Heart left ventricle (tissue), 16 donors: Measurements from ENCODE around the gene METRN. TPM values are rescaled to one million over a fixed set of nuclear protein-coding genes. Genes with fewer than 3 reads are reported as not detected.

Experiments
- ATAC-seq, 4 donors: fragments of 200-7000 bp; cut with Tn5 transposase; one replicate each; pipeline ENCODE4 v1.9.1; 2020 to 2022; ENCODE audit warnings: moderate library complexity in 4 of 4, mild to moderate bottlenecking in 3 of 4, moderate number of reproducible peaks in 1 of 4
- DNase-seq, 5 donors: peaks; one replicate each; pipeline ENCODE4 v3.0.0-alpha.2; 2020
- H3K27ac ChIP-seq, 12 donors: fragments of 200-600 bp; sonication (generic) in 4 of 12; one replicate each; pipeline versions ENCODE4 v1.5.0 to v1.8.0; 2016 to 2022; ENCODE audit warnings: mild to moderate bottlenecking in 2 of 12
- H3K27me3 ChIP-seq, 9 donors: fragments of 200-600 bp; sonication (generic) in 2 of 9; one replicate each; pipeline versions ENCODE4 v1.5.1 to v1.8.0; 2016 to 2022; ENCODE audit warnings: mild to moderate bottlenecking in 3 of 9
- H3K36me3 ChIP-seq, 9 donors: fragments of 200-600 bp; sonication (generic) in 2 of 9; one replicate each; pipeline versions ENCODE4 v1.5.0 to v1.8.0; 2018 to 2022; ENCODE audit warnings: mild to moderate bottlenecking in 2 of 9
- H3K4me1 ChIP-seq, 12 donors: fragments of 200-600 bp; sonication (generic) in 4 of 12; one replicate each; pipeline versions ENCODE4 v1.5.0 to v1.8.0; 2016 to 2022; ENCODE audit warnings: mild to moderate bottlenecking in 3 of 12
- H3K4me3 ChIP-seq, 12 donors: fragments of 200-600 bp; sonication (generic) in 4 of 12; one replicate each; pipeline versions ENCODE4 v1.5.0 to v1.8.0; 2017 to 2022; ENCODE audit warnings: mild to moderate bottlenecking in 9 of 12, moderate library complexity in 4 of 12
- H3K9me3 ChIP-seq, 12 donors: fragments of 200-600 bp; sonication (generic) in 4 of 12; one replicate each; pipeline versions ENCODE4 v1.5.0 to v1.8.0; 2016 to 2022; ENCODE audit warnings: mild to moderate bottlenecking in 1 of 12
- CTCF ChIP-seq, 12 donors: fragments of 200-600 bp; sonication (generic) in 4 of 12; IDR thresholded peaks; one replicate each; pipeline versions ENCODE4 v1.5.0 to v1.8.0; 2018 to 2022; ENCODE audit warnings: antibody characterized with exemption in 12 of 12, mild to moderate bottlenecking in 5 of 12
- POLR2A ChIP-seq, 2 donors: fragments of 450-650 bp; IDR thresholded peaks; one replicate each; pipeline ENCODE4 v1.6.1; 2017; ENCODE audit warnings: antibody characterized with exemption in 2 of 2, mild to moderate bottlenecking in 2 of 2, moderate library complexity in 2 of 2
- WGBS, 4 donors: extraction: QIAGEN DNeasy Blood & Tissue Kit in 2 of 4; methylation state at CpG; one replicate each; pipeline versions ENCODE4 v1.1.5 to v1.1.7; 2013 to 2018; 5-methylcytosine and 5-hydroxymethylcytosine counted together
- intact Hi-C, 10 donors: fragments of 100-400 bp; cut with DNase I; formaldehyde crosslinking; loops; one replicate each; pipeline versions ENCODE4 v1.11.1 to v1.14.2; 2022
- polyA plus RNA-seq, 2 donors: library from polyadenylated mRNA; stranded (reverse); fragments of 200-250 nt; gene quantifications; one replicate each; pipeline ENCODE4 v1.2.3, GENCODE V29; 2013
- total RNA-seq, 9 donors: library from RNA; depleted of rRNA in 2 of 9; stranded (reverse); fragments of >200 nt in 2 of 9; fragmentation: NEBNext Ultra II Directional in 3 of 9; extraction: Animal tissue kit (Norgen Biotek cat#: 25700) in 3 of 9; gene quantifications; one replicate each; pipeline versions ENCODE4 v1.1.0 to v1.2.4, GENCODE V29; 2016 to 2023
- donor health status: ischemic (EF 13 %, LVEDD 7.1; RV severe dilation, severe dysfunction).
- donor health status: healthy with polysubstance abuse.
- donor health status: DM: no; HTN: yes; CAD: no.
- donor health status: DM: no; HTN: no; CAD: no.
- donor health status: ischemic (EF 25% LVEDD 6.9; RV normal size, moderate dysfunction).
- donor health status: ischemic (EF 25% LVEDD 5.7; RV mildly dilated, moderate dysfunction).
- donor health status: healthy.
- donor health status: DM: yes; HTN: yes; CAD: no.
- donor health status: ischemic (EF 35%, LVEDD 5.7; RV mildly dilated, moderate dysfunction).
- donor health status: nonischemic (EF 11% LVEDD 7.7; RV severe dilation, severe dysfunction).
- donor health status: DM: yes; HTN: yes; CAD: no.
- donor health status: PGD.
- donor health status: ischemic (EF 29% LVEDD 5.4; RV normal size, mild dysfunction).
- donor health status: nonischemic (EF 23%, LVEDD 6.1; RV moderate dilation, normal function).

METRN gene
- total and polyA plus RNA-seq, 11 donors, result 31.2 to 79.4 (median 60.7) TPM

DNA sequence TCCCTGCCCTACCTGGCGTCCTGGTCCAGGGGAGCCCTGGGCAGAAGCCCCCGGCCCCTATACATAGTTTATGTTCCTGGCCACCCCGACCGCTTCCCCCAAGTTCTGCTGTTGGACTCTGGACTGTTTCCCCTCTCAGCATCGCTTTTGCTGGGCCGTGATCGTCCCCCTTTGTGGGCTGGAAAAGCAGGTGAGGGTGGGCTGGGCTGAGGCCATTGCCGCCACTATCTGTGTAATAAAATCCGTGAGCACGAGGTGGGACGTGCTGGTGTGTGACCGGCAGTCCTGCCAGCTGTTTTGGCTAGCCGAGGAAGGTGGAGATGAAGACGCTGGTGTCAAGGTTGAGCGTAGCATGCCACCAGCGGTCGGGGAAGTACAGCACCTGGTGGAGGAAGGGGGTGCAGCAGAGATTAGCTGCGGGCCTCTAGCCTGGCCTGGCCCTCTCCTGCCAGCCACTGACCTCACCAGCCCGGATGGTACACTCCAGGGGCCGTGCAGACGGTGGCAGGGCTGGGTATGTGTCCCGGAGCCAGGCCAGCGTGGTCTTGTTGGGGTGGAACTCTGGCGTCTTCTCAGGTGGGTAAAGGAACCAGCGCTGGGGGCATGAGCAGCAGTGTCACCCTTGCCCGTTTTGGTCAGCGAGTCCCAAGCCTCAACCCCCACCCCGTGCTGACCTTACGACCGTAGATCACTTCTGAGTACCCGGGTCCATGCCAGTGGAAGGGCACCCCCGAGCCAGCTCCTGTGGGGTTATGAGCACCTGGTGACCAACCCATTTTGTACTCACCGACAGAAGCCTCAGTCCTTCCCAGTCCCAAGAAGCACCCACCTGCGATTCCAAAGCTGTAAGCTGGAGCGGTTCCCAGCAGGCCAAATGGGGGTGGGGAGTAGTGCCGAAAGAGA, 32.2 kb upstream of the METRN start:
- DNase-seq (no peak), ATAC-seq (no peak)
- WGBS, 4 donors, result 84 to 85% (median 84%) methylated on average over 34 to 36 of the region's 36 CpGs
- TF ChIP-seq CTCF (IDR thresholded peaks at IDR 0.05) (no peak), POLR2A (IDR thresholded peaks at IDR 0.05) (no peak)
- Histone ChIP-seq H3K4me1 (peaks cover 14 to 65% (median 51%) of the 10 kb centered on the region in 12 donors), H3K9me3 (no peaks in the 10 kb centered on the region), H3K4me3 (peak overlapping the region in 6 of 12 donors; percentile 61 to 86 (median 74)), H3K36me3 (peaks cover 0 to 41% (median 24%) of the 10 kb centered on the region in 9 donors), H3K27me3 (no peaks in the 10 kb centered on the region), H3K27ac (no peak overlapping the region)
- intact Hi-C loops, result no loop called here

DNA sequence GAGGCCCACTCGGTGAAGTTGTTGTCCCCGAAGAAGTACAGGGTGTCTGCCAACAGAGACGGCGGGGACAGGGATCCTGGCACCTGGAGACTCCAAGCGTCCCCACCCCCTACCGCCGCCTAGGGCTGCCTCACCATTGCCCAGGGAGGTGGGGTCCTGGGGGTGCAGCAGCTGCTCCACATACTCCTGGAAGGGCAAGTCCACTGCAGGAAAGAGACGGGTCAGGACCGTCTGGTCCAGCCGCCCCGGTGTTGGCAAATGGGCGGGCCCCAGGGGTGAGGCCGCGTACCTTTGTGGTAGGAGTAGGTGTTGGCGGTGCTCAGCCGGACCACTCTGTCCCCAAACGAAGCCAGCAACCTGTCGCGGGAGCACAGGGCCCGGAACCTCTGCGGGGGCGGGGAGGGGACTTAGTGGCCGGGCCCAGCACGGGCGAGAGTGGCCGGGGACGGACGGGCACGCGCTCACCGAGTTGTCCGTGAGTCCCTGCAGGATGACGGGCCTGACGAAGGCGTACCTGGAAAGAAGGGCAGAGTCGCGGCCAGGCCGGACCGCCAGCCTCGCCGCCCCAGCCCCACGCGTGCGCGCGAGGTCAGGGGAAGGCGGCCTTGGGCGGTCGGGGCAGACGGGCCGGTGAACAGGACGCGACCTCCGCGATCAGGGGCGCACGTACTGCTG, 31.4 kb upstream of the METRN start:
- H3K9me3 ChIP-seq, result no peaks in the 10 kb centered on the region
- H3K4me3 ChIP-seq, result peak overlapping the region; percentile 46 to 86 (median 64)
- TF ChIP-seq CTCF (IDR thresholded peaks at IDR 0.05), result no peak
- no peak for TF ChIP-seq POLR2A (IDR thresholded peaks at IDR 0.05)
- peak overlapping the region in 11 of 12 donors; percentile 54 to 91 (median 76) for H3K27ac ChIP-seq
- H3K36me3 ChIP-seq, result peaks cover 0 to 41% (median 24%) of the 10 kb centered on the region in 9 donors
- no peaks in the 10 kb centered on the region for H3K27me3 ChIP-seq
- H3K4me1 ChIP-seq, result peaks cover 14 to 68% (median 52%) of the 10 kb centered on the region in 12 donors
- intact Hi-C loops, result no loop called here
- peak in 1 of 5 donors; percentile 33 for DNase-seq
- WGBS, 4 donors, result 13 to 26% (median 16%) methylated on average over 22 to 57 of the region's 57 CpGs
- ATAC-seq, result no peak

- intact Hi-C loops, result no loop called here
- no peaks in the 10 kb centered on the region for H3K27me3 ChIP-seq
- peak within 1 kb of the TSS in 11 of 12 donors; percentile 62 to 91 (median 79) for H3K27ac ChIP-seq
- H3K36me3 ChIP-seq, result peaks cover 0 to 41% (median 24%) of the 10 kb centered on the region in 9 donors
- ATAC-seq (peak; percentile 72 to 83 (median 74)), DNase-seq (peak; percentile 98 to 99 (median 98))
- TF ChIP-seq POLR2A (IDR thresholded peaks at IDR 0.05), result peak in 1 of 2 donors; percentile 80
- no peak for TF ChIP-seq CTCF (IDR thresholded peaks at IDR 0.05)
- H3K9me3 ChIP-seq, result no peaks in the 10 kb centered on the region
- 2 to 7% (median 4%) methylated on average over 19 to 91 of the region's 91 CpGs for WGBS, 4 donors
- H3K4me1 ChIP-seq, result peaks cover 14 to 70% (median 52%) of the 10 kb centered on the region in 12 donors
- peak within 1 kb of the TSS; percentile 46 to 86 (median 64) for H3K4me3 ChIP-seq
Observed at GRCh38 chr16:684071-684794, 30.7 kb upstream of the METRN start, which contains the start of gene JMJD8. Gene JMJD8 (minus strand): TSS chr16:684334. CDS start chr16:684319, 15 bp downstream.
